Trophoblast cell (in vitro differentiated cells and primary cell): Measurements from ENCODE around the gene PODN.
A peak's percentile ranks its signal among the peaks of the same experiment; 100 is the strongest.

Experiments
- DNase-seq, 2 donors: peaks; one replicate each; pipeline ENCODE4 v3.0.0-alpha.2; 2016
- H2AFZ ChIP-seq: 2 replicates; pipeline ENCODE4 v1.6.1; 2013; ENCODE audit warnings: low read length, moderate library complexity, mild to moderate bottlenecking; ENCODE audit not compliant: insufficient read depth, poor library complexity
- H2AK5ac ChIP-seq: 2 replicates; pipeline ENCODE4 v1.6.1; 2013; ENCODE audit warnings: mild to moderate bottlenecking, low read length
- H2BK120ac ChIP-seq: 2 replicates; pipeline ENCODE4 v1.6.1; 2013; ENCODE audit warnings: low read length, mild to moderate bottlenecking, moderate library complexity; ENCODE audit not compliant: insufficient read depth, poor library complexity
- H2BK12ac ChIP-seq: 2 replicates; pipeline ENCODE4 v1.6.1; 2013; ENCODE audit warnings: mild to moderate bottlenecking, low read length, moderate library complexity
- H2BK5ac ChIP-seq: 2 replicates; pipeline ENCODE4 v1.6.1; 2013; ENCODE audit warnings: low read length, low read depth, moderate library complexity, mild to moderate bottlenecking; ENCODE audit not compliant: poor library complexity
- H3K14ac ChIP-seq: 2 replicates; pipeline ENCODE4 v1.6.1; 2013; ENCODE audit warnings: mild to moderate bottlenecking, low read length
- H3K18ac ChIP-seq: 2 replicates; pipeline ENCODE4 v1.6.1; 2013; ENCODE audit warnings: mild to moderate bottlenecking, low read length
- H3K23ac ChIP-seq: 2 replicates; pipeline ENCODE4 v1.6.1; 2013; ENCODE audit warnings: low read length
- H3K27ac ChIP-seq: 2 replicates; pipeline ENCODE4 v1.5.1; 2013; ENCODE audit warnings: low read depth, mild to moderate bottlenecking, inconsistent platforms, low read length, moderate library complexity
- H3K27me3 ChIP-seq: 2 replicates; pipeline ENCODE4 v1.6.1; 2013; ENCODE audit warnings: inconsistent platforms, mild to moderate bottlenecking, low read length, moderate library complexity; ENCODE audit not compliant: insufficient read depth
- H3K36me3 ChIP-seq, 2 experiments: 1 replicate in 1 of 2; 2 replicates in 1 of 2; pipeline ENCODE4 v1.6.1; 2013; ENCODE audit warnings: low read length in 2 of 2, mild to moderate bottlenecking in 2 of 2, moderate library complexity in 1 of 2; ENCODE audit not compliant: insufficient read depth in 2 of 2, control insufficient read depth in 1 of 2
- H3K4ac ChIP-seq: 2 replicates; pipeline ENCODE4 v1.6.1; 2013; ENCODE audit warnings: low read depth, mild to moderate bottlenecking, low read length, moderate library complexity
- H3K4me1 ChIP-seq, 2 experiments: 1 replicate in 1 of 2; 2 replicates in 1 of 2; pipeline ENCODE4 v1.6.1; 2013; ENCODE audit warnings: low read length in 2 of 2, mild to moderate bottlenecking in 2 of 2, moderate library complexity in 1 of 2; ENCODE audit not compliant: insufficient read depth in 2 of 2, control insufficient read depth in 1 of 2
- H3K4me2 ChIP-seq: 2 replicates; pipeline ENCODE4 v1.6.1; 2013; ENCODE audit warnings: inconsistent platforms, mild to moderate bottlenecking, low read length, moderate library complexity
- H3K4me3 ChIP-seq: 2 replicates; pipeline ENCODE4 v1.5.1; 2013; ENCODE audit warnings: mild to moderate bottlenecking, low read depth, low read length, inconsistent platforms
- H3K79me1 ChIP-seq: one replicate; pipeline ENCODE4 v1.6.1; 2013; ENCODE audit warnings: low read length
- H3K79me2 ChIP-seq: 2 replicates; pipeline ENCODE4 v1.6.1; 2013; ENCODE audit warnings: low read length, mild to moderate bottlenecking; ENCODE audit not compliant: control insufficient read depth, insufficient read depth, poor library complexity
- H3K9ac ChIP-seq: 2 replicates; pipeline ENCODE4 v1.6.1; 2013; ENCODE audit warnings: mild to moderate bottlenecking, low read length
- H3K9me3 ChIP-seq: 2 replicates; pipeline ENCODE4 v1.6.1; 2013; ENCODE audit warnings: low read depth, mild to moderate bottlenecking, control low read depth, inconsistent platforms, low read length; ENCODE audit not compliant: insufficient read depth
- H4K12ac ChIP-seq: 2 replicates; pipeline ENCODE4 v1.6.1; 2013; ENCODE audit warnings: low read depth, mild to moderate bottlenecking, low read length, moderate library complexity
- H4K8ac ChIP-seq: 2 replicates; pipeline ENCODE4 v1.6.1; 2013; ENCODE audit warnings: low read depth, mild to moderate bottlenecking, low read length, moderate library complexity
- H4K91ac ChIP-seq: one replicate; pipeline ENCODE4 v1.6.1; 2013; ENCODE audit warnings: low read depth, mild to moderate bottlenecking, low read length, moderate library complexity
- WGBS: extraction: QIAGEN DNeasy Blood & Tissue Kit; methylation state at CpG from one replicate; pipeline ENCODE4 v1.1.7; 2013; ENCODE audit warnings: missing lambda C conversion rate; ENCODE audit not compliant: insufficient read length, insufficient coverage; ENCODE audit errors: extremely low coverage; 5-methylcytosine and 5-hydroxymethylcytosine counted together

The PODN gene

DNA sequence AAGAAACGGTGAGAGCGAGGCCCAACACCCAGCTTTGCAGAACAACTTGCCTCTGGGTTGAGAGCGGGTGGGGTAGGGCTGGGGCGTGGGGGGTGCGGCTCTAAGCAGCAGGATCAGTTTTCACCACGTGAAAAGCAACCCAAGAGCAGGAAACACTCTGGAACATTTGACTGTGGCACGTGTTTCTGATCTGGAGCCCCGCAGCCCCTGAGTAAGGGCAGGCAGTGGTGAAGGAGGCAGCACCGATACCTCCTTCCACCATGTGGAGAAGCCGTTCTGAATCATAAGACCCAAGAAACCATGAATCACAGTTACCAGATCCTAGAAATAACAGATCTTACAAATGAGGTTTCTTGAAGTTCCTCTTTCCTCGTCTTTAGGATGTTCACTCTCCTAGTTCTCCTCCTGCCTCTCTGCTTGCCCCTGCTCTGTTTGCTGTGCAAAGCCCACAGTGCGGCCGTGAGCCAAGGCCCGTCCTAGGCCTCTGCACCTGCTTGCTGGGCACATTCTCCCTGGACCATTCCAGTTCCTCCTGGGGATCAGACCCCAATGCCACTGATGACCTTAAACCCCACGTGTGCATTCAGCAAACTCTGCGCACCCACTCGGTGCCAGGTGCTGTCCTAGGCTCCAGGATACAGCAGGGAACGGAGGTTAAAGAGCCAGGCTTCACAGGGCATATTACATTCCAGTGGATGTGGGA is 48.5 kb downstream of the PODN start:
- Histone ChIP-seq H3K79me1 (peaks cover 2% of the 10 kb centered on the region), H2BK5ac (no peak overlapping the region), H4K12ac (no peak overlapping the region), H2AFZ (no peak overlapping the region), H2BK120ac (no peak overlapping the region), H3K36me3 (no peaks in the 10 kb centered on the region), H3K4ac (no peak overlapping the region), H3K18ac (no peak overlapping the region), H3K4me2 (no peak overlapping the region), H3K9ac (no peak overlapping the region), H4K91ac (no peak overlapping the region), H3K14ac (no peak overlapping the region), H3K4me3 (no peak overlapping the region), H2AK5ac (no peak overlapping the region), H3K9me3 (peaks cover 9% of the 10 kb centered on the region), H3K27me3 (no peaks in the 10 kb centered on the region), H3K79me2 (no peaks in the 10 kb centered on the region), H3K23ac (no peak overlapping the region), H2BK12ac (no peak overlapping the region), H3K4me1 (peaks cover 5 to 15% of the 10 kb centered on the region in 2 experiments), H4K8ac (no peak overlapping the region), H3K27ac (no peak overlapping the region)
- no CpG with 5 or more reads among the region's 18 CpGs for WGBS
- peak in 1 of 2 donors; percentile 21 for DNase-seq

DNA sequence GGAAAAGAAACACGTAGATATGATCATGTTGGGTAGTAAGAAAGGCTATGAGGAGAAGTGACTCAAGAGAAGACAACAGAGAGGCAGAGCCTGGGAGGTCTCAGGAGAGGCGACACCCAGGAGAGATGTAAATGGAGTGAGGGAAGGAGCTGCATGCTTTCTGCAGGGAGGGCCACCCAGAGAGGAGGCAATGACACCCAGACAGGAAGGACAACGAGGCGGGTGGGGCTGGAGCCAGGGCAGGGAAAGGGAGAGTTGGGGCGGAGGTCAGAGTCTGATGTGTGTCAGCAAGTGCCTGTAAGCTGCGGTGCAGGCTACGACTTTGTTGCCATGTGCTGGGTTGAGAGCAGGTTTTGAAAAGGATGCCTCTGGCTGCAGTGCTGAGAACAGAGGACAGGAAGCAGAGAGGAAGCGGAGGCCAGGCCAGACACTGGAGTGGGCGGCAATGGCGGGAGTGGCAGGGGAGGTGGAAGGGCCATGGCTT is 49.1 kb downstream of the PODN start:
- H2BK5ac ChIP-seq = no peak overlapping the region
- H3K79me2 ChIP-seq = no peaks in the 10 kb centered on the region
- no peak overlapping the region for H3K4ac ChIP-seq
- peaks cover 8 to 17% of the 10 kb centered on the region in 2 experiments for H3K4me1 ChIP-seq
- no peak overlapping the region for H2BK12ac ChIP-seq
- H3K18ac ChIP-seq = no peak overlapping the region
- H3K27ac ChIP-seq = no peak overlapping the region
- no peak overlapping the region for H3K4me2 ChIP-seq
- no peak overlapping the region for H3K14ac ChIP-seq
- no peak overlapping the region for H2BK120ac ChIP-seq
- no peak overlapping the region for H4K91ac ChIP-seq
- H3K27me3 ChIP-seq = no peaks in the 10 kb centered on the region
- H3K79me1 ChIP-seq = peaks cover 2% of the 10 kb centered on the region
- peaks cover 9% of the 10 kb centered on the region for H3K9me3 ChIP-seq
- no peak overlapping the region for H3K9ac ChIP-seq
- H3K23ac ChIP-seq = no peak overlapping the region
- H2AFZ ChIP-seq = no peak overlapping the region
- H2AK5ac ChIP-seq = no peak overlapping the region
- no peak for DNase-seq
- no peaks in the 10 kb centered on the region for H3K36me3 ChIP-seq
- WGBS = no CpG with 5 or more reads among the region's 10 CpGs
- H4K12ac ChIP-seq = no peak overlapping the region
- no peak overlapping the region for H4K8ac ChIP-seq
- no peak overlapping the region for H3K4me3 ChIP-seq

DNA sequence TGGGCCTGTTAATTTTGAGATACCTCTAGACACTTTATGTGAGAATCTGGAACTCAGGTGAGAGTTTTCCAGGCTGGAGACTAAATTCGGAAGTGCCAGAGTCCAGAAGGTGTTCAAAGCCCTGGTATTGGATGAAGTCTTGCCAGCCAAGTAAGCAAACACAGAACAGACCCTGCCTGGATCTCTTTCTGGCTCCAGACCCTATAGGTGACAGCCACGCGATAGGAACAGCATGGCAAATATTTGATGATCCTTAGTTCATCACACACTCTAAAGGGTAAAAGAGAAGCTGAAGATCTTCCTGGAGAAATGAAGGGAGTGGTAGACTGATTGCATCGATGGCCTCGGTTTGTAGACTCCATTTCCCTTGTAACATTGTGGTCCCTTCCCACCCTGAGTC is 49.7 kb downstream of the PODN start:
- H3K79me1 ChIP-seq = peaks cover 2% of the 10 kb centered on the region
- no peak overlapping the region for H2BK120ac ChIP-seq
- no peak overlapping the region for H3K18ac ChIP-seq
- H3K4me3 ChIP-seq = no peak overlapping the region
- H3K9ac ChIP-seq = no peak overlapping the region
- H3K4ac ChIP-seq = no peak overlapping the region
- WGBS = no CpG with 5 or more reads among the region's 5 CpGs
- no peak overlapping the region for H3K23ac ChIP-seq
- H4K91ac ChIP-seq = no peak overlapping the region
- H3K4me2 ChIP-seq = no peak overlapping the region
- no peak overlapping the region for H2BK5ac ChIP-seq
- no peak overlapping the region for H4K8ac ChIP-seq
- no peaks in the 10 kb centered on the region for H3K36me3 ChIP-seq
- H4K12ac ChIP-seq = no peak overlapping the region
- no peak overlapping the region for H2AK5ac ChIP-seq
- H3K9me3 ChIP-seq = peaks cover 9% of the 10 kb centered on the region
- H3K4me1 ChIP-seq = peaks cover 10 to 18% of the 10 kb centered on the region in 2 experiments
- H2AFZ ChIP-seq = no peak overlapping the region
- H3K27ac ChIP-seq = no peak overlapping the region
- no peak overlapping the region for H3K14ac ChIP-seq
- H3K27me3 ChIP-seq = no peaks in the 10 kb centered on the region
- H2BK12ac ChIP-seq = no peak overlapping the region
- no peak for DNase-seq
- H3K79me2 ChIP-seq = no peaks in the 10 kb centered on the region

DNA sequence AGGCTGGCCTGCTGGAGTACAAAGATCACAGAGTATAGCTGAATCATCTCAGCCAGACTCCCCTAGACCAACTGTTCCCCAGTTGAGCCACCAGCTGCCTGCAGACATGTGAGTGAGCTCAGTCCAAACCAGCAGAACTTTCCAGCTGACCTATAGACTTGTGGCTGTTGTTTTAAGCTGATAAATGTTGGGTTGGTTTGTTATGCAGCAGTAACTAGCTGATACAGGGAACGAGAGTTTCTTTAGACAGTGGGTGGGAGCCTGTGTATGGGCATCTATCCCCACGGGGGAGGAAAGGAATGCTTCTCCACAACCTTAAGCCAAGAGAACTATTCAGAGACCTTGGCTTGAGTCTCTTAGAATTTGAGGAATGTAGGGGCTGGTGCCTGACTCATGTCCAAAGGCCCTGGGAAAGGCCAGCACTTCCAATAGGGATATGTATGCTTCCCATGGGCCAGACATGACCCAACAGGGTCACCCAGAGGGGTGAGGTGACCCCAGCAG is 50.3 kb downstream of the PODN start:
- Histone ChIP-seq H2BK12ac (no peak overlapping the region), H3K14ac (no peak overlapping the region), H2AK5ac (no peak overlapping the region), H3K9me3 (peaks cover 9% of the 10 kb centered on the region), H2BK5ac (no peak overlapping the region), H3K27me3 (no peaks in the 10 kb centered on the region), H3K79me1 (peaks cover 2% of the 10 kb centered on the region), H4K91ac (no peak overlapping the region), H2BK120ac (no peak overlapping the region), H2AFZ (no peak overlapping the region), H3K36me3 (no peaks in the 10 kb centered on the region), H3K4me1 (peaks cover 10 to 18% of the 10 kb centered on the region in 2 experiments), H3K9ac (no peak overlapping the region), H3K23ac (no peak overlapping the region), H3K27ac (no peak overlapping the region), H4K8ac (no peak overlapping the region), H3K4ac (no peak overlapping the region), H4K12ac (no peak overlapping the region), H3K79me2 (no peaks in the 10 kb centered on the region), H3K4me2 (no peak overlapping the region), H3K18ac (no peak overlapping the region), H3K4me3 (no peak overlapping the region)
- DNase-seq = peak; percentile 82 to 89
- WGBS = no CpG with 5 or more reads among the region's 2 CpGs
